PC-9 (cell line): ENCODE measurements around the gene SBNO2. TPM values are rescaled to one million over a fixed set of nuclear protein-coding genes. Genes with fewer than 3 reads are reported as not detected.

Source experiments
- BruUV-seq: library from RNA; stranded (reverse); fragments of 400-500 nt; replicated peaks from 2 replicates; lab custom pipeline; 2021; lab: Mats Ljungman, UMichigan
- CTCF ChIA-PET: fragments of 300-600 bp; sonication (Branson Sonifier 250); formaldehyde crosslinking; loops from one replicate; lab custom pipeline; 2022; ENCODE audit warnings: antibody characterized with exemption; lab: Charles Lee
- POLR2A ChIA-PET: fragments of 300-600 bp; sonication (Branson Sonifier 250); formaldehyde crosslinking; loops from one replicate; lab custom pipeline; 2022; ENCODE audit warnings: antibody characterized with exemption; ENCODE audit not compliant: unreplicated experiment; lab: Charles Lee
- DNase-seq, 2 experiments: peaks; one replicate each; pipeline versions ENCODE4 v3.0.0 to v3.0.0-alpha.2; 2015 to 2022; ENCODE audit warnings: mixed read lengths in 1 of 2
- H2AFZ ChIP-seq: fragments of 200-600 bp; sonication (generic); 2 replicates; pipeline ENCODE4 v1.8.1; 2017; ENCODE audit warnings: antibody characterized with exemption
- H3F3A ChIP-seq: fragments of 200-600 bp; sonication (generic); 2 replicates; pipeline ENCODE4 v1.8.1; 2017; ENCODE audit warnings: antibody characterized with exemption, mild to moderate bottlenecking, low read depth; ENCODE audit not compliant: insufficient read depth
- H3K27ac ChIP-seq: fragments of 200-600 bp; sonication (generic); 2 replicates; pipeline ENCODE4 v1.6.1; 2016; ENCODE audit warnings: mixed run types
- H3K27me3 ChIP-seq: fragments of 200-600 bp; sonication (generic); 2 replicates; pipeline ENCODE4 v1.6.1; 2016; ENCODE audit warnings: low read depth, mixed run types; ENCODE audit not compliant: insufficient read depth
- H3K36me3 ChIP-seq: fragments of 200-600 bp; sonication (generic); 2 replicates; pipeline ENCODE4 v1.6.1; 2016; ENCODE audit warnings: low read depth, mixed run types
- H3K4me1 ChIP-seq: fragments of 200-600 bp; sonication (generic); replicated peaks from 2 replicates; pipeline ENCODE4 v1.6.1; 2016; ENCODE audit warnings: mixed run types; ENCODE audit not compliant: insufficient read depth
- H3K4me2 ChIP-seq: fragments of 200-600 bp; sonication (generic); 2 replicates; pipeline ENCODE4 v1.6.1; 2017; ENCODE audit warnings: mixed run types
- H3K4me3 ChIP-seq: fragments of 200-600 bp; sonication (generic); 2 replicates; pipeline ENCODE4 v1.6.1; 2016; ENCODE audit warnings: mixed run types
- H3K79me2 ChIP-seq: fragments of 200-600 bp; sonication (generic); 2 replicates; pipeline ENCODE4 v1.6.1; 2017; ENCODE audit warnings: low read depth, mixed run types
- H3K9me2 ChIP-seq: fragments of 200-600 bp; sonication (generic); 2 replicates; pipeline ENCODE4 v1.8.1; 2017; ENCODE audit warnings: mild to moderate bottlenecking; ENCODE audit not compliant: insufficient read depth
- H3K9me3 ChIP-seq: fragments of 200-600 bp; sonication (generic); 2 replicates; pipeline ENCODE4 v1.8.1; 2016; ENCODE audit warnings: low read depth; ENCODE audit not compliant: insufficient read depth
- H4K20me1 ChIP-seq: fragments of 200-600 bp; sonication (generic); 2 replicates; pipeline ENCODE4 v1.8.1; 2017; ENCODE audit not compliant: insufficient read depth
- CTCF ChIP-seq: fragments of 200-600 bp; sonication (generic); conservative IDR thresholded peaks from 2 replicates; pipeline ENCODE4 v1.6.1; 2017; ENCODE audit warnings: mixed run types, antibody characterized with exemption, mild to moderate bottlenecking, moderate library complexity
- EZH2 ChIP-seq: fragments of 200-600 bp; sonication (generic); IDR thresholded peaks from 2 replicates; pipeline ENCODE4 v1.8.0; 2017; ENCODE audit warnings: antibody characterized with exemption, low read depth
- intact Hi-C: fragments of 100-400 bp; cut with micrococcal nuclease; formaldehyde crosslinking; loops from one replicate; pipeline ENCODE4 v1.10.0; 2022; ENCODE audit not compliant: unreplicated experiment
- total RNA-seq: library from RNA; stranded (reverse); gene quantifications from 2 replicates; pipeline ENCODE4 v1.2.3, GENCODE V29; 2021

SBNO2 gene
- total RNA-seq, 1 experiment from 2014 or later: 82.4 TPM

- TF ChIP-seq EZH2 (no peak), CTCF (no peak)
- TSS peak; percentile 49 for BruUV-seq
- Histone ChIP-seq H3K4me2 (peak overlapping the region; percentile 88), H3K27ac (peak overlapping the region; percentile 80), H4K20me1 (peaks cover 30% of the 10 kb centered on the region), H2AFZ (no peak overlapping the region), H3K4me3 (peak overlapping the region; percentile 78), H3K27me3 (no peaks in the 10 kb centered on the region), H3K36me3 (no peaks in the 10 kb centered on the region), H3K4me1 (peaks cover 58% of the 10 kb centered on the region), H3F3A (peaks cover 59% of the 10 kb centered on the region), H3K9me2 (no peaks in the 10 kb centered on the region), H3K79me2 (peaks cover 19% of the 10 kb centered on the region), H3K9me3 (peaks cover under 1% of the 10 kb centered on the region; the same call in 1 of the 2 replicates)
- CTCF ChIA-PET: interaction anchor here (0.5 kb wide), 1 partner anchor 48 kb away, joined by 3 read pairs; no protein-coding TSS in a partner anchor
- intact Hi-C loops: no loop called here
- POLR2A ChIA-PET: no interaction called here
- DNase-seq: peak; percentile 38 to 44
These were observed 68.8 kb downstream of the SBNO2 start for GRCh38 chr19:1105008-1105872.

GRCh38 chr19:1104311-1105007 lies 69.6 kb downstream of the SBNO2 start:
- peaks cover 66% of the 10 kb centered on the region for H3K4me1 ChIP-seq

More at GRCh38 chr19:1104311-1105007, 69.6 kb downstream of the SBNO2 start:
- Histone ChIP-seq H3K36me3 (no peaks in the 10 kb centered on the region), H3K9me2 (no peaks in the 10 kb centered on the region), H3K27me3 (no peaks in the 10 kb centered on the region), H3K27ac (peak overlapping the region; percentile 80), H3K4me2 (peak overlapping the region; percentile 88), H3K79me2 (peaks cover 19% of the 10 kb centered on the region), H2AFZ (no peak overlapping the region), H3K9me3 (peaks cover 8% of the 10 kb centered on the region; the same call in 1 of the 2 replicates), H4K20me1 (peaks cover 30% of the 10 kb centered on the region), H3F3A (peaks cover 67% of the 10 kb centered on the region), H3K4me3 (peak overlapping the region; percentile 78)
- intact Hi-C loops: loop anchor here (5.0 kb wide), 2 partner anchors 37 to 78 kb away; partner anchors contain the start of gene ARHGAP45
- CTCF ChIA-PET: no interaction called here
- POLR2A ChIA-PET: interaction anchor here (0.6 to 1.0 kb wide), 7 partner anchors 56 to 478 kb away, joined by 3 to 14 read pairs (median 6); partner anchors contain the start of gene CIRBP
- no TSS peak for BruUV-seq
- no peak for TF ChIP-seq EZH2
- no peak for TF ChIP-seq CTCF
- DNase-seq: peak; percentile 54 to 81
